ENCODE results near the gene GPR158.
"Not testable (repeated sequence)": the region's sequence is repeated elsewhere in the genome, so short reads cannot be mapped to it uniquely, and the experiment has no call there.

DNA sequence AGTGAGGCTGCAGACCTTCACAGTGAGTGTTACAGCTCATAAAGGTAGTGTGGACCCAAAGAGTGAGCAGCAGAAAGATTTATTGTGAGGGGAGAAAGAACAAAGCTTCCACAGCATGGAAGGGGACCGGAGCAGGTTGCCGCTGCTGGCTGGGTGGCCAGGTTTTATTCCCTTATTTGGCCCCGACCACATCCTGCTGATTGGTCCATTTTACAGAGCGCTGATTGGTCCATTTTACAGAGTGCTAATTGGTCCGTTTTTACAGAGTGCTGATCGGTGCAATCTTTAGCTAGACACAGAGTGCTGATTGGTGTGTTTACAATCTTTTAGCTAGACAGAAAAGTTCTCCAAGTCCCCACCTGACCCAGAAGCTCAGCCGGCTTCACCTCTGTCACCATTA, 11.3 kb upstream of the GPR158 start:
- TF ChIP-seq, protein P1, sequence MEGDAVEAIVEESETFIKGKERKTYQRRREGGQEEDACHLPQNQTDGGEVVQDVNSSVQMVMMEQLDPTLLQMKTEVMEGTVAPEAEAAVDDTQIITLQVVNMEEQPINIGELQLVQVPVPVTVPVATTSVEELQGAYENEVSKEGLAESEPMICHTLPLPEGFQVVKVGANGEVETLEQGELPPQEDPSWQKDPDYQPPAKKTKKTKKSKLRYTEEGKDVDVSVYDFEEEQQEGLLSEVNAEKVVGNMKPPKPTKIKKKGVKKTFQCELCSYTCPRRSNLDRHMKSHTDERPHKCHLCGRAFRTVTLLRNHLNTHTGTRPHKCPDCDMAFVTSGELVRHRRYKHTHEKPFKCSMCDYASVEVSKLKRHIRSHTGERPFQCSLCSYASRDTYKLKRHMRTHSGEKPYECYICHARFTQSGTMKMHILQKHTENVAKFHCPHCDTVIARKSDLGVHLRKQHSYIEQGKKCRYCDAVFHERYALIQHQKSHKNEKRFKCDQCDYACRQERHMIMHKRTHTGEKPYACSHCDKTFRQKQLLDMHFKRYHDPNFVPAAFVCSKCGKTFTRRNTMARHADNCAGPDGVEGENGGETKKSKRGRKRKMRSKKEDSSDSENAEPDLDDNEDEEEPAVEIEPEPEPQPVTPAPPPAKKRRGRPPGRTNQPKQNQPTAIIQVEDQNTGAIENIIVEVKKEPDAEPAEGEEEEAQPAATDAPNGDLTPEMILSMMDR (conservative IDR thresholded peaks at IDR 0.05; ENCODE audit: low read length) = not testable (repeated sequence)
- not testable (repeated sequence) for TF ChIP-seq EZH2phosphoT487 (IDR thresholded peaks at IDR 0.05; ENCODE audit: borderline replicate concordance)
